Erythroblast (primary cell): ENCODE measurements around the gene PSMD5.

Experiments used
- GATA1 ChIP-seq: IDR thresholded peaks from 2 replicates; pipeline ENCODE4 v1.6.1; 2011; ENCODE audit warnings: low read depth, mild to moderate bottlenecking, control low read depth, low read length, moderate library complexity
- POLR2A ChIP-seq: IDR thresholded peaks from 2 replicates; pipeline ENCODE4 v1.6.1; 2011; ENCODE audit warnings: mild to moderate bottlenecking, low read length

GRCh38 chr9:120770931-120771330 is 71.8 kb downstream of the PSMD5 start:
- no peak for TF ChIP-seq POLR2A
- TF ChIP-seq GATA1: no peak
